HG03575 (cell line): Measurements from ENCODE around the gene CNTFR.

ENCODE experiments used
- ATAC-seq: cut with Tn5 transposase; IDR thresholded peaks from one replicate; pipeline ENCODE4 v1.9.1; 2021; ENCODE audit not compliant: unreplicated experiment, insufficient number of reproducible peaks, low FRiP score; ENCODE audit errors: extremely low read depth

Gene CNTFR

DNA sequence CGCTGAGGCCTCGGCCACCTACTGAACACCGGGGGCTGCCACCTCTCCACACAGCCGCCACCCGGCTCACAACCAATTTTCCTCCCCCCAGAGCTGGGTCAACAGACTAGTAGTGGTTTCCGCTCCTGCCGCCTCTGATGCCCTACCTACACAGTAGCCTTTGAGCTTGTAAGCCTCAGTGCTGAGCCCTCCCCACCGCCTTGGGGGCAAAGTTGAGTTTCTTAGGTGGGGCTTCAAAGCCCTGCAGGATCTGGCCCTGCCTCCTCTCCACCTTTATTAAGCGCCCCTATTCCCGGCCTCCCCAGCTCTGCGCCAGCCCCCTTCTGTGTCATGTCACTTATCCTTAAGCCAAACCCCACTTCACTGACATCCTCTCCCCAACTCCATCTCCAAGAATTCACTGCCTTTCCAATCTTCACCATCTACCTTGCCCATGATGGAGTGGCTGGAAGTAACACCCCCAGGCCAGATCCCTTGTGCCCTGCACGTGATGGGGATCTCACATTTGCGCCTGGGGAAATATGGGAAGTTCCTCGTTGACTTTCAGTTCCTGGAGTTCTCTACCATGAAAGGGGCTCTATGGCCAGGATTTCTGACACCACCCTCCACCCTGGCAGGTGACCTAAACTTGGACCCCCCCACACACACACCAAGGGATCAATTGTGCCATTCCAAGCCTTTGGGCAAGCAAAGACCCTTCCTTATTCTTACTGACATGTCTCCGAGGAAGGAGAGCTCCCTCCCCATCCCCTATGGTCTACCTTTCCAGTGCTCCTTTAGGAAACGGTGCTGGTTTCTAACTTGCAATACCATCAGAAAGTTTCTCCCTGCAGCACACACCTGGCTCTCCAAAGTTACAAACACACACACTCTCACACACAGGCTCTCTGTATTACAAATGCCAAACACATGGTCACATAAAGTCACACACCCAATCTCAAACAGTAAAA is 2.7 kb upstream of the CNTFR start:
- ATAC-seq: no peak

DNA sequence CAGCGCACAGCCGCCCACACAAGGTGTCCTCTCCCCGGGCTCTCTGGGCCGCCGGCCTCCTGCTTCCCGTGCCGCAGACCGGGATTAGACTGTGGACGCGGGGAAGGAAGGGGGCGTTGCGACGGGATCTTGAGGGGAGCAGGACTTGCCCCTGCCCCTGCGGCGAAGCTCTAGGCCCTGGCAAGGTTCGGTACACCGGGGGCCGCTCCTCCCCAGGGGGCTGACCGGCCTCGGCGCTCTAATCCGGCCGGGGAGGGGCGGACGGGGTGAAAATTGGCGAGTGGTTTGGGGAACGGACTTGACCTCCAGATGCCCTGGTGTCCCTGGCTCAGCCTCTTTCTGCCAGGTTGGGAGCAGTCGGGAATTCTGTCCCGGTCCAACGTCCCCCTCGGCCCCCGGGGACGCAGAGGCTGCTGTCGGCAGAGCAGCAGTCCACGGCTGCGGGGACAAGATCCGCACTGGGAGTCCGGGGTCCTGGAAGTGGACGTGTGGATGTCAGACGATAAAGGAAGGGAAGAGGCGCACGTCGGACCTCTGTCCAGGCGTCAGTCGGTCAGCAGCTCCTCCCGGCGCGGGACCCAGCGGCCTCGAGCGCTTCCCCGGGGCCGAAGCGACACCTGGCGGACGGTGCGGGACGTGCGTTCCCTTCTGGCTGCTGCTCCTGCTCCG is 1.9 kb upstream of the CNTFR start:
- no peak for ATAC-seq

DNA sequence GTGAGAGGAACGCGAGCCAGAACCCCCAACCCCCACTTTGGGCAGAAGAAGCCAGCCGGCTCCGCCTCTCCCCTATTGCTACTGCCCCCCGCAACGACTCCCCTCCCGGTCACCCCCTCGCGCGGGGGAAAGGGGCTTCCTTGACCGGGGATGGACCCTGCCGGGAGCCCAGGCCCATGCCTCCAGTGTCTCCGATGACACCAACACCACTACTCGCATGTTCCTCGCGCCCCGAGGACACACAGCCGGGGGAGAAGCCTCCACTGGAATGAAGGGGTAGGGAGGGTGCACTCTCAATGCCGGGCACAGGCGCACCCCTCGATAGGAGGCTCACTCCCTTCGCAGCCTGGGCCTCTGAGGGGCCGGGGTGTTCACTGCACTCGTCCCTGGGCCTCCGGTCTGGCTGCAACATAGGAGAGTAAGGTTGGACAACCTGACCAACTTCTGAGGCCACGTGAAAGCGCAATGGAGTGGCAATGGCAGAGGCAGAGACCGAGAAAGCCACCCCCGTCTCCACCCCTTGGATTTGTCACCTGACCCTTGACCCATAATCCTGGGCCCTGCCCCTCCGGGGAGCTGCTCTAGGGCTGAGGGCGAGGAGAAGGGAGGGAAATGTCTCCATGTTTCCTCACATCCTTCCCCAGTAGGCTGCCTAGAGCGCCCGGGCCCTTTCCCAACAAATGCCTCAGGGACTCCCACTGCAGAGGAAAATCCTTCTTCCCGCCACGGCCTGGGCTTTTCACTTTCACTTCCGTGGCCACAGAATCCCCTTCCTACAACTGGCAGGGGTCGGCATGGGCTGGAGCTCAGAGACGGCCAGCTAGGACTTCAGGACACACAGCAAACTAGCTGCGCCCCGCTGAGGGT is 1.1 kb upstream of the CNTFR start:
- ATAC-seq: no peak

DNA sequence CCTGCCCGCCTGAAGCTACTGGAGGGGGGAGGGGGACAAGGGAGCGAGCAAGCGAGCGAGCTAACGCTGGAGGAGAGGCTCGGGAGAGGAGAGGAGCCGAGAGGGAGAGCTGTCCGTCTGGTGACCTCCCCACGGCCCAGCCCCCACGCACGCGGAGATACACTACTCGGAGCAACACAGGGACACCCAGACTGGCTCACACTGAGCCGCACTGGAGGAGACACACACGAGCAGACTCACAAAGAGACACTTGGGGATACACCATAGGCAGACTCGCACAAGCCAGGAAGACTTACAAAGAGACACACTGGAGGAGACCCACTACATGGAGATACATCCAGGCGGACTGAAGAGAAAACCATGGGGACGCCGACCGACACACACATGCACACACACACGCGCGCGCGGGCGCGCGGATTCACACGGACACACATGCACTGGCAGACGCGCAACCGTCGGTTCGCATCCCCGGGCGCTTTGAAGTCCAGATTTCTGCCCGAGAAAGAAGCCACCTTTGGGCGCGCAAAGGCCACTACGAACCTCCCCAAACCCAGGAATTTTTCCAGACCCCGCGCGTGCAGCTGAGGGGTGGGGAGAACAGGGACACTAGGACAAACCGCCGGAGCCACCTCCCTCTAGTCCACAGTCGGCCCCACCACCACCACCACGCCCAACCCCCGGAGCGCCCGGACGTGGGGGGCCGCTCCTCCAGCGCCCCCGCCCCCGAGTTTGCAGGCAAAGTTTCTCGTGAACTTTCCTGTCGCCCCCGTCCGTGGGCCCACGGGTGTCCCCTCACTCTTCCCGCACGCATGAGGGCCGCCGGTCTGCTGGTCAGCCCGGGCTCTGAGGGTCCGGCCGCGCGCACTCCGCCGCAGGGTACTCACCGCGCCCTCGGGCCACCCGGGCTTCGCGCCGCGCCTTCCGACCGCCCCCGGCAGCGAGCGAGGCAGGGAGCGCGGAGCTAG is 571 bp downstream of the CNTFR start:
- no peak for ATAC-seq

DNA sequence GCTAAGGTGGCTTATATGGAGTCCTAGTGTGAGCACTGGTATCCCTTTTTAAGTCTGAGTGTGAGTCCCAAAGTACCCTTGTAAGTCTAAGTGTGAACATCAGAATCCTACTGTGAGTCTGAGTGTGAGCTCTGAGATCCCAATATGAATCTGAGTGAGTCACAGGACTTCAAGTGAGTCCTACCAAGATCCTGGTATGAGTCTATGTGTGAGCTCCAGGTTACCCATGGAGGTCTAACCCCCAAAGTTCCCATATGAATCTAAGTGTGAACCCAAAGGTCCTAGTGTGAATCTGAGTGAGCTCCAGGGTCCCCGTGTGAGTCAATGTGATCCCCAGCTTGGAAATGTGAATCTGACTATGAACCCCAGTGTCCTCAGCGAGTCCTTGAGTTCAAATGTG is 2.3 kb downstream of the CNTFR start:
- ATAC-seq: no peak

DNA sequence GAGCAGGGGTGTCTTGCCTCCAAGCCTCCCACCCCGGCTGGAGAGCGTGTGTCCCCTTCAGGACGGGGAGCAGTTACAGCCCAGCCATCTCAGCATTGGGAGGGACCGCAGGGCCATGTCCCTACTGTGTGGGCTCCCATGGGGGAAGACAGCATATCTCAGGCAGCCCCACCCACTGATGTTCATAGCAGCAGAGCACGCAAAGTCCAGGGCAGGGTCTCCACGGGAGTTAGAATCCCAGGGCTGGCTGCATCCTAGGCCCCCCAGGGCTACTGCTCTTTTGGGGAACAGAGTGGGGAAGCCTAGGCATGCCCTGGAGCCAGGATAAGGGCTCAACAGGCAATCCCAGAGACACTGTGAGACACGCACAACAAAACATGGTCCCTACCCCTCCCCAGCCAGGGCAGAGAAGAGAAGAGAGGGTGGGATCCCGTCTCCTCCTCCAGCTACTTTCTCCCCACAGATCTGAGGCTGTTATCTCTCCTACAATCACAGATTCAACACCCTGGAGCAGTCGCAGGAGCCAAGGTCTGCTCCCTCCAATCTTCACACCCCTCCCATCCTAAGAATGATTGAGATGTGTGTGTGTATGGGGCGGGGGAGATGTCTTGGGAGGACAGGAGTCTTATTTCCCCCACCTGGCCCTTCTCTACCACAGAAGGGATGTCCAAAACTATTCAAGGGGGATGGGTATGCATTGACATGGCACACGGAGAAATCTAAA is 3.4 kb downstream of the CNTFR start:
- no peak for ATAC-seq

DNA sequence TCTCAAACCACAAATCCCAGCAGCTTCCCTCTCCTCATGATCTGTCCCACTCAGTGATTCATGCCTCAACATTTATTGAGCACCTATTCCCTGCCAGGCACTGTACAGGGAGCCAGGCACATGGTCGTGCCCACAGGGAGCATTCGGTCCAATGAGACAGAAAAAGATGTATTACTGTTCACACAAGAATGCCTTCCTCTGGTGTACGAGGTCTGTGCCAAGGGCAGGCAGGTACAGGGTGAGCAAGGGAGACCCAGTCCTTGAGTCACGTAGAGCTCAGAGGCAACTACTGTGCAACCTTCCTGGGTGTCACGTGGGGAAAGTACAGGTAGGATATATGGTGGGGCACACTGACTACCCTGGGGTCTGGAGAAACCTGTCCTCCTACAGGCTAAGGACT is 4.6 kb downstream of the CNTFR start:
- no peak for ATAC-seq

DNA sequence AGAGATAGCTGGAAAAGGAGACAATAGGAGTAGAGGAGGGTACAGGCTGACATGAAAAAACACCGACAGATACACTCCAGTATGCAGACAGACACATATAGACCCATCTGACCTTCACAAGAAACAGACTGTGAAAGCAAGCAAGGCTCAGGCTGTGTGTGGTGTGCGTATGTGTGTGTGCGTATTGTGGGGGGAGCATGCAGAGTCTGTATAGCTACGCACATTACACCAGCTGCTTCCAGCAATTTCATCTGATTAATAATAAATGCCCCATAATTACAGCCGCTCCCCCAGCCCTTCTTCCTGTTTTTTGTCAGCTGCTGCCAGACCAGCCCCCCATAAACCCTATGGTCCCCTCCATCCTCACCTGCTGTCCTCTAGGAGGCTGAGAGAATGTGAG is 6.7 kb downstream of the CNTFR start:
- ATAC-seq: no peak

DNA sequence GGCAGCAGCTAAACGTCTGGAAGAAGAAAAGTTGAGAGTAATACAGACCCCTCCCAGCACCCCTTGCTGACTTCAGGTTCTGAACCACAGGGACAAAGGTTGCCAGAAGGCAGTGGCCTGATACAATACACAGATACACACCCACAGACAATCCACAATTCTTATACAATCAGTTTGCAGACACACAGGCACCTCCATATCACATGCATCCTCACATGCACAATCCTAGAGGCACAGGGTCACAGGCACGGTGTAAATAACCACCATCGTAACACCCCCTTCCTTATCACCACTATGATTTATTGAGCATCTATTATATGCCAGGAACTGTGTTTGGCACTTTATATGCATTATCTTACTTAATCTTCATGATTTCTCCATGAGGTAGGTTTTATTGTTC is 8.2 kb downstream of the CNTFR start:
- no peak for ATAC-seq

DNA sequence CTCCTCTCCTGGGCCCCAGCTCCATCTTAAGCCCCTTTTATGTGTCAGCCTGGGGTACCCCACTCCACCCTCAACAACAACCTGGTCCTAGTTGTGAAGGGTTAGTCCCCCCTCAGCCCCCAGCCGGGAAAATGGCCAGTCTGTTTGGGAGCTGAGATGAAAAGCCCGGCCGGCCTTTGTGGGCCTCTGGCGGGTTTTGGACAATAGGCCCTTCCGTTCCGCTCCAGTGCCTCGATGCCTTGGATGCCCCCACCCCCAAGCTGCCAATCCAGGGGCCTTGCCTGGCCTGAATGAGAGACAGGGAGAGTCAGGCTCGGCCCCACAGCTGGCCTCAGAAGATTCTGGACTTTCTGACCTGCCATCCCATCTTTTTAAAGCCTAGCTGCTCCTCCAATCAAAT is 9.2 kb downstream of the CNTFR start:
- no peak for ATAC-seq

DNA sequence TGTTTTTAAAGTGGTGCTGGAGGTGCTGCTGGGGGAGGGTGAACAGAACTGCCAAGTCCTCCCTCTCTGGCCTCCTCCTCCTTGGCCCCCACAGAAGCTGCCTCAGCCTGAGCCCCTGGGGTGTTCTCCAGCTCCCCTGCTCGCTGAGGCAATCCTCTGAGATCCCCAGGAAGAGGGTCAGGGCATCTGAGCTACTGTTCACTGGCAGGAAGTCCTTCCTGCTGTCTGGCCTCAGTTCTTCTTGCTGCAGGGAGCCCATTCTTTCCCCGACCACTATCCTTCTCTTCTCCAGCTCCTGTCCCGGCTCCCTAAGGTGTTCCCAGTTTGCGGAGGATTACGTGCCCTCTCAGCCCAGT is 9.7 kb downstream of the CNTFR start:
- ATAC-seq: no peak

DNA sequence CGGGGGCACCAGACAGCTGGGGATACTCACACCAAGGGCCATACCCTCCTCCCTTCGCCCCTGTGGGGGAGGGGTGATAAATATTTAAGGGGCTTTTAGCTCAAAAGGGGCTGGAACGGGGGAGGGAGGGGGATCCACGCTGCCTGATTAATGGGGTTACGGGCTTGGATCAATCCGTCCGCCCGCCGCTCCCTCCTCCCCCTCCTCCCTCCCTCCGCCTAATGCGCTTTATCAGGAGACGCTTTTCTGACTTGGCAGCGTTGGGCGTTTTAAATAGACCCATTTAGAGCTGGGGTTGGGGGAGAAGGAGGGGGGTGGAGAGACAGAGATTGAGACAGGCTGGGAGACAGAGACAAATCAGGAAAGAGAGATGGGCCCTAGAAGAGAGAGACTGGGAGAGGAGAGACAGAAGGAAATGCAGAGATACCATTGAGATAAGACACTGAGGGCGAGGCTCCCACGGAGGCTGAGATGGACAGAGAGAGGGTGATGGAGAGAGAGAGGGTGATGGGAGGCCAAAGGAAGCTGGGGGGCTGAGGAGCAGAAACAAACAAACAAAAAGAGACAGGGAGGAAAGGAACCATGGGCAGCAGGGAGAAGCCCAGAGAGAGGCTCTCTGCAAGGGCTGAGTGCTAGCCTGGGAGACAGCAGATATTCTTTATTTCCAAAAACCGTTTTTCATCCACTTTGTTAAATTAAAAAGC is 10.3 kb downstream of the CNTFR start:
- no peak for ATAC-seq

DNA sequence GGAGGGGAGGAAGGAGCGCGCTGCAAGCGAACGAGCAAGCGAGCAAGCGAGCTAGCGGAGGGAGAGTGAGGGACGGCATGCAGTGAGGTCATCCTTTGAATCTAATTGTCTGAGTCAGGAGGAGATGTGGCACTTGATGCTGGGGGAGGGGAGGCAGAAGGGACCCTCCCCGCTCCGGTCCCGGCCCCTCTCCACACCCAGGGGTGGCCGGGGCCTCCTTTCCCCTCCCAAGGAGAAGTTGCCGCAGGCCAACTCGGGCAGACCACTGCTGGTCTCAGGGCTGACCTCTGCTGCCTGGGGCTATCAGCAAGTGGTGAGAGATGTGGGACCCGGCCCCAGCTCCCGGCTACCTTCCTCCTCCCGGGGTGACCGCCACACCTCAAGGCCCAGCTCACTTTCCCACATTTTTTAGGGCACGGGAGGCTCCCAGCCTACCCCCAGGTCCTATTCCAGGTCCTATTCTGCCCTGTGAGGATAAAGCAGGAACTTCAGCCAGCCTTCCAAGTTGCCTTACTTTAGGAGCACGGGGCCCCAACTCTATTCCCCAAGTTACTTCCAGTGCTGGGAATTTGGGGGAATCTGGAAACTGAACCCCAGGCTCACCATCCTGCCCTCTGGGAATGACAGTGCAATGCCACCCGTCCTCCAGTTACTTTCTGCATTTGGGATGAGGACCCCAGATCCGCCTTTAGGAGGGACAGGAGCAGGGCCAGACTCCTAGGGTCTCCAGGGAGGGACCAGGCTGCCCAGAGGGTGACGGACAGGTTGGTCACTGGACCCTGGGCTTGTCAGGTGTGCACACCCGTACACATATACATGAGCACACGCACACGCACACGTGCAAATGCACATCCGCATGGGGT is 11.1 kb downstream of the CNTFR start:
- ATAC-seq: no peak

DNA sequence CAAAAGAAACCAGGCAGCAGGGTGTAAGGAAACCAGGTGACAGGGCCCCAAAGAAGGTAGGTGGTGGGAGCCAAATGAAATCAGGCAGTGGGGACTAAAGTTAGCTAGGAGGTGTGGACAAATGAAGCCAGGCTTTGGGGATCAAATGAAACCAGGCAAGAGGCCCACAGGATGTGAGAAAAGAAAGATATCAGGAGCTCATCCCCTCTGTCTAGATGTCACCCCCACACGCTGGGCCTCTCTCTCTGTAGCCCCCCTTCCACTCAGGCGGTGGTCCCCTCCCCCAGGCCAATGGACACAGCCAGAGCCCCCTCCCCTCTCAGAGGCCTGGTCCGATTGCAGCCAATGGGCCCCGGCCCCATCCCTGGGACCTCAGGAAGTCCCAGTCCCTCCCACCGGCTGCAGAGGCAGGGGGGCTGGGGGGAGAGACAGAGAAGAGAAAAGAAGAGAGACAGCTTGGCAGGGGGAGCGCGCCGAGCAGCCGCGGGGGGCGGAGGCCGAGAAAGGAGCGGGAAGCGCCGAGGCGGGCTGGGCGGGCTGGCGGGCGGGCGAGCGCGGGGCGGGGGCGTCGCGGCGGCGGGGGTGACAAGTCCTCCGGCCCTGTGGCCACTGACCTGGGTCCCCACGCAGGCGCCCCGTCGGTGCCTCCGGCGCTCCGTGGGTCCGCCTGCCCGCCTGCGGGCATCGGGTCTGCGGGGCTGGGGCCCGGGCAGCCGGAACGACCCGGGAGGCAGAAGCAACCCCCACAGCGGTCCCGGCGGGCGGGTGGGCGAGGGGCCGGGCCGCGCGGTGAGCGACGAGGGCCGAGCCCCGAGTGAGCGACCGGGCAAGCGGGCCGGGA is 11.9 kb downstream of the CNTFR start:
- ATAC-seq: no peak

DNA sequence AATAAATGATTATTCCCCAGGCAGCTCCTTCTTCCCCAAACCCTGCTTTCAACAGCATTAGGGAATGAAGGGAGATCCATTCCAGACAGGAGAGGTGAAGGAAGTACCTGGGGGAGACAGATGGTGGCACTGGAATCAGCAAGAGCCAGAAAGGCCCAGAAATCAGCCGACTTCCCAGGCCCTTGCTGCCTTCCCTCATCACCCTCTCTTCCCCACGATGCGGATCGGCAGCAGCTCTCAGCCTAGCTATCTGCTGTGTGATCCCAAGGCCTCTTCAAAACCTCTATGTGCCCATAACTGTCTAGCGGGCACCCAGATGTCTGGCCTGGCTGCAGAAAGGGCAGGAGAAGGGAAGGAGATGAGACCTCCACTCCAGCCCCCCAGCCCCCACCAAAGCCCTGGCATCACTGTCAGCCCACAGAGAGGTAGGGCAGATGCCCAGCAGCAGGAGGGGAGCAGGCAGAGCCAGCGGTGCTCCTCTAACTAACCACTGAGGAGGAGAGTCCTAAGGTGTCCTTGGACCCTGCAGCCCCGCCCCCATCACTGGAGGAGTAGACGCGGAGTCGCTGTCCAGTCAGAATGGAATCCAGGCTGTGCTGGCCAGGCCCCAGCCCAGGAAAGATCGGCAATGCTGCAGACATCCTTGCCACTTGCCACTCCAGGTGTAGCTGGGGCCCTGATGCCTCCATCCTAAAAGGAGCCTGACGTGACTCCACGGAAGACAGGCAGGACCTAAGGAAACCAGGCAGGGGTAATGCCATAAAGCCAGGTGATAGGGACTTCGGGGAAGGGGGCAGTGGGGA is 12.7 kb downstream of the CNTFR start:
- no peak for ATAC-seq
